ENCODE data around the gene TMEM8B.

TMEM8B gene

DNA sequence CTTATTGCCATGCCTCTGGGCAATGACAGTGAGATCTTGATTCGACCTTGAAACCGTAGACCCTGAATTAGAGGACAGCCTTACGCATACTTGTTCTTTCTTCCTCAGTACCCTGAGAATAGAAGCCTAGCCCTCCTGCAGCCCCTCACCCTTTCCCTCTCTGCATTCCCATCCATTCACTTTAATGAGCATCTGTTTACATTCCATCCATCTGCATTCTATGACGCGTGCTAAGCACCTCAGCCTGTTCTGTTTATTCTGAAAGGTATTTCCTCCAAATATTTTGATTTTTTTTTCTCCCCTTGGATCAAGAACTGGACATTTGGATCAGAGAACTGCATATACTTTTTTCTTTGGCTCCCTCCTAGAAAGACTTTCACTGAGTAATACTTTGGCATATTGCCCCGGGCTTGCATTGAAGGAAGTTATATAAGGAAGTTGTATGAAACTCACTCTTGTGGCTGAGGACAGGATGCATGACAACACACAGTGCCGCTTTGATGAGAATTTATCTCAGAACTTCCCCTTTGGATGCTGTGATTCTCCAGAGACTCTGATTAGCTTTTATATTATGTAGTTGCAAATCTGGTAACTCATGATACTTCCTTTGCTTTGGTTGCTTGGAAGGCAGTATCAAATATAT, 15.7 kb downstream of the TMEM8B start:
- no peak overlapping the region for H3K4me3 Mint-ChIP-seq
- H3K4me1 Mint-ChIP-seq (ENCODE audit: low read depth), result peaks cover 50% of the 10 kb centered on the region
- H3K36me3 Mint-ChIP-seq (ENCODE audit: low read depth), result no peaks in the 10 kb centered on the region
- no peaks in the 10 kb centered on the region for H3K27me3 Mint-ChIP-seq
- no peaks in the 10 kb centered on the region for H3K9me3 Mint-ChIP-seq
- no peak overlapping the region for H3K27ac Mint-ChIP-seq

DNA sequence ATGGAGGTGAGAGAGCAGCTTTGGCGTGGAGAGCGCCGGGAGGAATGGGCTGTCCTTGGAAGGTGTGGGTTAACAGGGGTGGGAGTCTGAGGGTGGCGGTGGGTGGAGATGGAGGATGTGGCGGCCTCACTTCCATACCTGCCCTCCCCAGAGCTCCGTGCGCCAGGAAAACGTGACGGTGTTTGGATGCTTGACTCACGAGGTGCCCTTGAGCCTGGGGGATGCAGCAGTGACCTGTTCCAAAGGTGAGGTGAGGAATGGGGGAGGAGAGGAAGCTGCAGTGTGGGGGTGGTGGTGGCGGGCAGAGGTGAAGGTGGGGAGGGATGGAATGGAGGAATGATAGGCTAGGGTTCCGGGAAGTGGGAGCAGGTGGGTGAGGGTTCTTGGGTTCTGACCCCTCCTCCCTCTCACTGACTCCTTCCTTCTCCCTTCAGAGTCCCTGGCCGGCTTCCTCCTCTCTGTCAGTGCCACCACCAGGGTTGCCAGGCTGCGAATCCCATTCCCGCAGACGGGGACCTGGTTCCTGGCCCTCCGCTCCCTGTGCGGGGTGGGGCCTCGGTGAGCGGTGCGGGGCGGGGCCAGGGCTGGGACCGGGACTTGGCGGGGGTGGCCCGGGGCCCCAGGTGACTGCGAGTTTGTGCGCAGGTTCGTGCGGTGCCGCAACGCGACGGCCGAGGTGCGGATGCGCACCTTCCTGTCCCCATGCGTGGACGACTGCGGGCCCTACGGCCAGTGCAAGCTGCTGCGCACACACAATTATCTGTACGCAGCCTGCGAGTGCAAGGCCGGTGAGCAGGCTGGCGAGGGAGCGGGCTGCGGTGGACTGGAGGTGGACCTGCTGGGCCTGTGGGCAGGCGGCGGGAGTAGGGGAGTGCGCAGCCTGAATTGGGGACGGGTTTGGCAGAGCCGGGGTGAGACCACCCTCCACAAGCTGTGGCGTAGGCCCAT, 17.1 kb downstream of the TMEM8B start:
- no peaks in the 10 kb centered on the region for H3K9me3 Mint-ChIP-seq
- H3K36me3 Mint-ChIP-seq (ENCODE audit: low read depth), result no peaks in the 10 kb centered on the region
- H3K4me1 Mint-ChIP-seq (ENCODE audit: low read depth), result peaks cover 43% of the 10 kb centered on the region
- H3K4me3 Mint-ChIP-seq, result no peak overlapping the region
- no peaks in the 10 kb centered on the region for H3K27me3 Mint-ChIP-seq
- peak overlapping the region; percentile 43 for H3K27ac Mint-ChIP-seq

DNA sequence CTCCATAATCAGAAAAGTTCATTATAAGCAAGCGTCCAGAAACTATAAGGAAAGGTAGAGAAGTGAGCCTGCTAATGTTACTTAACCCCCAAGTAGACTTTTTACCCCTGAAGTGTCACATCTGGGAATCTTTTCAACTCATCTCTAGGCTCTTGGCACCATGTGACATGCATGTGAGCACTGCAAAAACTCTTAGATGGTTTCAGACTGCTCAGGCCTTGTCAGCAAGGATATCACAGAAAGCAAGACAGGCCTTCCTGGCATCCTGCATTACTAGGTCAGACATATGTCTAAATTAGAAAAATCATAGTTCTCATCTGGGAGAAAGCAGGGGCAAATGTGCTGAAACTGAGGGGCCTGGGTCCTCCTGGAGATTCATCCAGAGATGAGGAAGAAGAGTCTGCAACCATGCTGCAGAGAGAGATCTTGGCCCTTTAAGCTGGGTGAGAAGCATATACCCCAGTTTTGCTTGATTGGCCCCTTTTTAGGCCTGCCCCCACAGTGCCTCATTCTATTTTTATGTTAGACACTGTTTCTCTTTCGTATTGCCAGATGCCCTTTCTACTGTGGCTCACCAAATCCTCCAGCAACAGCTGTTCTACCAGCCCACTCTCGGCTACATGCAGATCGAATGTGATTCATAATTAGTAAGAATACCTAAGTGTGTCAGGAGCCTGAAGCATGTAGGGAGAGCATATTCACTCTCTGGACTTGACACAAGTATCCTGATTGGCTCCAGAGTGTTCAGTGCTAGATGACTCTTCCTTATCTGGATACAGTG, 19.0 kb downstream of the TMEM8B start:
- no peaks in the 10 kb centered on the region for H3K36me3 Mint-ChIP-seq (ENCODE audit: low read depth)
- H3K4me1 Mint-ChIP-seq (ENCODE audit: low read depth), result peaks cover 40% of the 10 kb centered on the region
- peak overlapping the region; percentile 62 for H3K27ac Mint-ChIP-seq
- no peaks in the 10 kb centered on the region for H3K9me3 Mint-ChIP-seq
- no peak overlapping the region for H3K4me3 Mint-ChIP-seq
- H3K27me3 Mint-ChIP-seq, result no peaks in the 10 kb centered on the region

DNA sequence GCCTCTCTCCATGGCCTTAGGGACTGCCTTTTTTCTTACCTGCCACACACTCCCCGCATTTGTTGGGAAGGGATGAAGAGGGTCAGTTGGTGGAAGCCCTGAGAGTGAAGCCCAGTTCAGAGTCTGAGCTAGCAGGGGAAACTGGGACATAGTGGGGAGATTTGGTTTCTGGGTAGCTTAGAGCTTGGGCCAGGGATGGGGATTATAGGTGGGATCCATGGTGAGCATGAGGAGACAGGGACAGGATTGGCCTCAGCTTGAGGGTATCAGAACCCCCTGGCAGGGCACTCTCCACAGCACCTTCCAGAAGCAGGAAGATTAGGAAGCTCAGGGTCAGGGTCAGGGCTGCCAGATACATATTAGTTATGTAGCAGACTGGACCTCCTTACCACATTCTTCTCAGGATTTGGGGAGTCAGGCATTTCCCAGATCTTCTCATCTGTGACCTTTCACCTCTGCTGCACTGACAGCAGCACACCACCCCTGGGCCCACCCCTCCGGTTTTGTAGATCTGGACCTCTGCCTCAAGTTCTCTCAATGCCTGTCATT, 23.3 kb downstream of the TMEM8B start:
- H3K4me1 Mint-ChIP-seq (ENCODE audit: low read depth), result peaks cover 16% of the 10 kb centered on the region
- H3K27ac Mint-ChIP-seq, result no peak overlapping the region

DNA sequence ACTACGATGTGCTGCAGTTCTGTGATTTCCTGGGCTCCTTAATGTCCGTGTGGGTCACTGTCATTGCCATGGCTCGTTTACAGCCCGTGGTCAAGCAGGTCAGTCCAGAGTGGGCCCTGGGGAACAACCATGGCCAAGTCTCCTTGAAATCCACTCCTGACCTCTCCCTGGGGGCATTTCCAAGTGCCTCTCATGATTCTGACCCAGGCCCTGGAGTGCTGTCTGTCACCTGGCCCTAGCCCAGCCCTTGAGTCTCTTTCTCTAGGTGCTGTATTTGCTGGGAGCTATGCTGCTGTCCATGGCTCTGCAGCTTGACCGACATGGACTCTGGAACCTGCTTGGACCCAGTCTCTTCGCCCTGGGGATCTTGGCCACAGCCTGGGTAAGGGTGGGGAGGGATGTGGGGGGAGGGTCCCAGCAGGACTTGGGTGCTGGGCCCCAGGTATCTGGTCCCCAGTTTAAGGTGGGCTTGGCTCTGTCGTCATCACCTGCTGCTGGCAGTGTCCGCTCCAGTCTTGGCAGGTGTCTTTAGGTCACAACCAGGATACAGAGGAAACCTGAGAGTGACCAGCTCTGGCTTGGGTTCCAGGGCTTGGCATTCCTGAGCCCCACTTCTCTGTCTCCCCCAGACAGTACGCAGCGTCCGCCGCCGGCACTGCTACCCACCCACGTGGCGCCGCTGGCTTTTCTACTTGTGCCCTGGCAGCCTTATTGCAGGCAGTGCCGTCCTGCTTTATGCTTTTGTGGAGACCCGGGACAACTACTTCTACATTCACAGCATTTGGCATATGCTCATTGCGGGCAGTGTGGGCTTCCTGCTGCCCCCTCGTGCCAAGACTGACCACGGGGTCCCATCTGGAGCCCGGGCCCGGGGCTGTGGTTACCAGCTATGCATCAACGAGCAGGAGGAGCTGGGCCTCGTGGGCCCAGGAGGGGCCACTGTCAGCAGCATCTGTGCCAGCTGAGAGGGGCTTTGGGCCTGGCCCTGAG, 24.1 kb downstream of the TMEM8B start:
- no peaks in the 10 kb centered on the region for H3K27me3 Mint-ChIP-seq
- H3K9me3 Mint-ChIP-seq, result no peaks in the 10 kb centered on the region
- no peaks in the 10 kb centered on the region for H3K36me3 Mint-ChIP-seq (ENCODE audit: low read depth)
- peaks cover 8% of the 10 kb centered on the region for H3K4me1 Mint-ChIP-seq (ENCODE audit: low read depth)
- no peak overlapping the region for H3K27ac Mint-ChIP-seq
- H3K4me3 Mint-ChIP-seq, result no peak overlapping the region

More for the DNA sequence above, 23.3 kb downstream of the TMEM8B start:
- H3K4me3 Mint-ChIP-seq, result no peak overlapping the region
- no peaks in the 10 kb centered on the region for H3K27me3 Mint-ChIP-seq
- H3K36me3 Mint-ChIP-seq (ENCODE audit: low read depth), result no peaks in the 10 kb centered on the region
- H3K9me3 Mint-ChIP-seq, result no peaks in the 10 kb centered on the region

DNA sequence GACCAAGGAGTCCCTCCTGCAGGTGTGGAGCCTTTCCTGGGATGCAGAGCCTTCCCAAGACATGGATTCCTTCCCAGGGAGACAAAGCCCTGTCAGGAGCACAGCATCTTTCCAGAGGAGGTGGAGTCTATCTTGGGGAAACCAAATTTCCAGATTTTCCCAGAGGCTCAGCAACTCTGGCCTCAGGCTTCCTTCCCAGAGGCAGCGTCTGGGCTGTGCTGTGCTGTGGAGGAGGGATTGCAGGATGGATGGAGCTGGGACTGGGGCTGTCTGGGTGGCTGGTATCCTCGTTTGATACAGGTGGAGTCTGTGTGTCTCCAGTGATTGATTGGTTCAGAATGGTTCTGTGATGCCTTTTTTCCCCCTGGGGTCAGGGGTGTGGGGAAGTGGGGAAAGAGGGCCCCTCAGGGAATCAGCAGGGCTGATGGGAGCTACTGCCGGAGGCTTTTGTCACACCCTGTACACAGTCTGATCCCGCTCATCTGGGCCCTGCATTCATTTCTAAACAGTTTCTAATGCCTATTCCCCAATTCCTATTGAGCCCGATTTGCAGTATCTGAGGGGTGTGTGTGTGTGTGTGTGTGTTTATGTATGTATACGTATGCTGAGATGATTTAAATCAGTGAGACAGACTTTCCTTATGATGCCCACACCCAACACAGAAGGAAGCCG, 25.2 kb downstream of the TMEM8B start:
- H3K9me3 Mint-ChIP-seq, result no peaks in the 10 kb centered on the region
- no peaks in the 10 kb centered on the region for H3K4me1 Mint-ChIP-seq (ENCODE audit: low read depth)
- no peaks in the 10 kb centered on the region for H3K36me3 Mint-ChIP-seq (ENCODE audit: low read depth)
- no peaks in the 10 kb centered on the region for H3K27me3 Mint-ChIP-seq
- H3K4me3 Mint-ChIP-seq, result no peak overlapping the region
- no peak overlapping the region for H3K27ac Mint-ChIP-seq

DNA sequence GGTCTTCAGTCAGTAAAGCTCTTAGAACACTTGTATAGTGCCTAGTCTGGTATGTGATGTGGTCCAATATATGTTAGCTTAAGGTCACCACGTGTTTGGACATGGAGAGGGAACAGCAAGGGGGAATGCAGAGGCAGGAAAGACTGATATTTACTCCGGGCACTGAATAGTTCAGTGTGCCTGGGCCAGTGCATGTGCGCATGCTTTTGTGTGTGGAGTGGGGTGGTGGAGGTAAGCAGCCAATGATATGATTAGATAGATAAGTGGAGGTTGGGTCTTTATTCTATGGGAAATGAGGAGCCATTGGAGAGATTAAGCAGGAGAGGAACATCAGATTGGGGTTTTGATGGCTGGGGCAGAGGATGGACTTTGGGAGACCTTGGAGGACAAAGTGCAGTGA, 27.2 kb downstream of the TMEM8B start:
- Mint-ChIP-seq H3K4me3 (no peak overlapping the region), H3K36me3 (ENCODE audit: low read depth) (no peaks in the 10 kb centered on the region), H3K27me3 (no peaks in the 10 kb centered on the region), H3K4me1 (ENCODE audit: low read depth) (no peaks in the 10 kb centered on the region), H3K27ac (no peak overlapping the region), H3K9me3 (no peaks in the 10 kb centered on the region)

DNA sequence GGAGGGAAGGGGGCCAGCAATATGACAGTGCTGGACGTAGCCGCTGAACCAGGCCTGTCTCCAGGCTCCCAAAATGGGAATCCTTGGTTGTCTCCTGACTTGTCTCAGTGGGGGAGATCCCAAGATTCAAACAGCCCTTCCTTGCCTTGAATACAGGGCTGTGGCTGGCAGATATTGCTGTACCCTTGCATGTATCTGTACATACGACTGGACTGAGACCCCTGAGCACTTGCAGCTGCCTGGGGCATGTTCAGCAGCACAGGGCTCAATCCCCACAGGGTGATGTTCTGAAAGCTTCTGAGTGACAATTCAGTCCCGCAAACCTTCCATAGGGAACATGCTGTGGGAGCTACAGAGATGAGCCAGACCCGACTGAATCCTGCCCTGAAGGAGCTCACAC, 27.9 kb downstream of the TMEM8B start:
- H3K27me3 Mint-ChIP-seq, result peaks cover 5% of the 10 kb centered on the region
- H3K36me3 Mint-ChIP-seq (ENCODE audit: low read depth), result no peaks in the 10 kb centered on the region
- H3K4me1 Mint-ChIP-seq (ENCODE audit: low read depth), result no peaks in the 10 kb centered on the region
- no peak overlapping the region for H3K4me3 Mint-ChIP-seq
- no peaks in the 10 kb centered on the region for H3K9me3 Mint-ChIP-seq
- H3K27ac Mint-ChIP-seq, result no peak overlapping the region

DNA sequence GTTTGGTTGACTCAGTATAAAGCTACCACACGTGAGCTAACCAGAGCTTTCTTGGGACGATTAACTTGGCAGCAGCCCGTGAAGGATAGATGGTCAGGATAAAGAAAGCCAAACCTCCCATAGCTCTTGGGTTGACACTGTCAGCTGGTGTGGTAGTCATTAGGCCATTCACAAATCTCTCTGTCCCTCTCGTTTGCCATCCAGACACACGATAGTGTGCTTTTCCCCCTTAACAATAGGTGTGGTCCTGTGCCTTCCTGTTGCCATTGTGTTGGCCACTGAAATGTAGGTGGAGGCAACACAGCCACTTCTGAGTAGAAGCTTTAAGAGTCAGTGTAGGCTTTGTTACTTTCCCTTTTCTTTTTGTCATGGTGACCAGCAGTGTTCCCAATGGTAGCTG, 29.4 kb downstream of the TMEM8B start:
- Mint-ChIP-seq H3K27me3 (peaks cover 15% of the 10 kb centered on the region), H3K36me3 (ENCODE audit: low read depth) (no peaks in the 10 kb centered on the region), H3K27ac (no peak overlapping the region), H3K4me1 (ENCODE audit: low read depth) (no peaks in the 10 kb centered on the region), H3K9me3 (no peaks in the 10 kb centered on the region), H3K4me3 (no peak overlapping the region)

DNA sequence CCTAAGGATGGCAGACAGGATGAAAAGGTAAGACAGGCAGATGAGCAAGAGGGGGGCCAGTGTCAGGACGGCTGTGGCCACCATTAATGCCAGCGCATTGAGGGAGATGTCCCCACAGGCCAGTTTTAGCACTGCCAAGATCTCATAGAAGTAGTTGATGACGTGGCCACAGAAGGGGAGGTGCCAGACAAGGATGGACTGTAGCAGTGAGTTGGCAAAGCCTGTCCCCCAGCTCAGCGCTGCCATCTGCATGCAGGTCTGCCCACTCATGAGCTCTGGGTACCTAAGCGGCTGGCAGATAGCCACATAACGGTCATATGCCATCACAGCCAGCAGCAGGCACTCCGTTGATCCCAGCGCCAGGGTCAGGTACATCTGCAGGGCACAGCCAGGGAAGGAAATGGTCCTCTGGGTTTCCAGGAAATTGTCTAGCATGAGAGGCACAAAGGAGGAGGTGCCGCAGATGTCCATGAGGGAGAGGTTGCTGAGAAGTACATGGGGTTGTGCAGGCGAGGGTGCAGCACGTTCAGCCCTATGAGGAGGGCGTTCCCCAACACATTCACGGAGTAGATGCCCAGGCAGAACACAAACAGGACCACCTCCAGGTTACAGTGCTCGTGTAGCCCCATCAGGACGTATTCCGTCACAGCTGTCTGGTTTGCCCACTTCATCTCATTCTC, 30.4 kb downstream of the TMEM8B start:
- Mint-ChIP-seq H3K36me3 (ENCODE audit: low read depth) (no peaks in the 10 kb centered on the region), H3K4me1 (ENCODE audit: low read depth) (no peaks in the 10 kb centered on the region), H3K27me3 (peaks cover 15% of the 10 kb centered on the region), H3K27ac (no peak overlapping the region), H3K9me3 (no peaks in the 10 kb centered on the region), H3K4me3 (no peak overlapping the region)

DNA sequence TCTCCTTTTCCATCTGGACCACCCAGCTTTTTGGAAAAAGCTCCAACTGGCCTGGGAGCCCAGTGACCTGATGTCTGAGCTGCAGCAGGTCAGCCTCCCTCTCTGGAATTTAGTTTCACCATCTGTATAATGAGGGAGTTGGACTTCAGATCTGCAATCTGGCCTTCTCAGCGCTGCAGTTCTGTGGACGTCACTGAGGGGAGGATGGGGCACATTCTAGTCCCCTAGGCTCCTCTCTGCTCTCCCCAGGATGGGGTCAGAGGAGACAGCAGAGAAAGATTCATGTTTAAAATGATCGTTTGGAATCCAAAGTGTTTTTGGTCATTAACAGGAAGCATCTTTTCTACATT, 30.9 kb downstream of the TMEM8B start:
- Mint-ChIP-seq H3K4me3 (no peak overlapping the region), H3K27me3 (peaks cover 15% of the 10 kb centered on the region), H3K4me1 (ENCODE audit: low read depth) (no peaks in the 10 kb centered on the region), H3K27ac (no peak overlapping the region), H3K36me3 (ENCODE audit: low read depth) (no peaks in the 10 kb centered on the region), H3K9me3 (no peaks in the 10 kb centered on the region)

DNA sequence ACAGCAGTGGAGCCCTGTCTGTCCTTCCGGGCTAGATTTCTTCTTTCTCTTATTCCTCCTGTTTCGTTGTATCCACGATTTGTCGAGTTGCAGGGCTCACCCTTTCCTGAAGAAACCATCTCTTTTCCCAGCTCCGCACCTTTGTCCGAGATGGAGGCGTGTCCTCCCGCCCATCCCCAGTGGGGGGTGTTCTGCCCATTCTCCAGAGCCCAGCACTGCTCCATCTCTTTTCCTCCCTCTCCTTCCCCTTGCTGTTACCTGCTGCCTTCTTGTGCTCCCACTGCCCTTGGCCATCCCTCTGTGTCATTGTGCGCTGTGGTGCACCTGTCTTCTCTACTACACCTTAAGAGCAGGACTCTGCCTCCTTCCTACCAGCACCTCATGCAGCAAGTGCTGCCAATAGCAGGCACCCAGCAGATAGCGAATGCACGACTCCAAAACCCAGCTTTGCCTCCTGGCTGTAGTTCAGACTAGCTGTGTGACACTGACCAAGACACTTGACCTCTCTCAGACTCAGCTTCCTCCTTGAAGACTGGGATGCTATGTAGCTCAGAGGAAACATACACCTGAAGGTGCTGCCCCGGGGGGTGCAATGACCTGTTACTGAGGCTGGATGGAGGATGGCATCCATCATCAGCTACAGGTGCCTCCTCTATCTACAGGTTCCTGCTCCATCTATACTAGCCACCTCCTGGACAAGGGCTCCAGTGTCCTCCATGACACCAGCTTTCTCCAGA, 32.3 kb downstream of the TMEM8B start:
- H3K27ac Mint-ChIP-seq, result no peak overlapping the region
- no peak overlapping the region for H3K4me3 Mint-ChIP-seq
- H3K4me1 Mint-ChIP-seq (ENCODE audit: low read depth), result no peaks in the 10 kb centered on the region
- peaks cover 15% of the 10 kb centered on the region for H3K27me3 Mint-ChIP-seq
- no peaks in the 10 kb centered on the region for H3K9me3 Mint-ChIP-seq
- H3K36me3 Mint-ChIP-seq (ENCODE audit: low read depth), result no peaks in the 10 kb centered on the region

DNA sequence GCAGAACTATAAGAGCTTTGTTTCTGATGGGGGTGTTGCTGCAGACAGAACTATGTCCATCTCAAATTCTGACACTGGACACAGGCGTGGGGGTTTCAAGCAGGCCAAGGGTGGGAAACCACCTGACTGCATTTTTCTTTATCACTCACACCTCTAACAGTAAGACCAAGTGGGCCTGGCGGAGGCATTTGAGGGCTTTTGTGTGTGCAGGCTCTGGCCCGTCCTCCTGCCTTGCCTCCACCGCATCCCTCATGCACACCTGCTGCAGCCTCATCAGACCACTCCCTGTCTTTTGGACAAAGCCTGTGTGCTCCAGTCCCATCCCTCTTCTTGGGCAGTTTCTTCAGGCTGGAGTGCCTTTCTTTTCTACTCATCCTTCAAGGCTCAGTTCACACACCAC, 33.3 kb downstream of the TMEM8B start:
- Mint-ChIP-seq H3K9me3 (no peaks in the 10 kb centered on the region), H3K27ac (no peak overlapping the region), H3K4me3 (no peak overlapping the region), H3K27me3 (peaks cover 15% of the 10 kb centered on the region), H3K4me1 (ENCODE audit: low read depth) (no peaks in the 10 kb centered on the region), H3K36me3 (ENCODE audit: low read depth) (no peaks in the 10 kb centered on the region)

Data from stimulated activated naive CD8-positive, alpha-beta T cell treated with anti-CD3 and anti-CD28 coated beads, Interleukin-15, Interleukin-2, amounts not matched to agents 100 ng/mL and 50 ng/mL, for 24 hours (primary cell).